Neural progenitor cell (in vitro differentiated cells): ENCODE results near the gene ALKBH4. TPM values are rescaled to one million over a fixed set of nuclear protein-coding genes. Genes with fewer than 3 reads are reported as not detected.

Experiments
- DNase-seq: peaks from one replicate; pipeline ENCODE4 v3.0.0-alpha.2; 2016; ENCODE audit warnings: low spot score
- H2AFZ ChIP-seq: fragments of 200-600 bp; sonication (generic); replicated peaks from 2 replicates; pipeline ENCODE4 v1.6.1; 2016; ENCODE audit warnings: antibody characterized with exemption
- H3F3A ChIP-seq: fragments of 200-600 bp; sonication (generic); 2 replicates; pipeline ENCODE4 v1.6.1; 2016; ENCODE audit warnings: antibody characterized with exemption, low read depth
- H3K27ac ChIP-seq: fragments of 200-600 bp; sonication (generic); 2 replicates; pipeline ENCODE4 v1.5.1; 2016; ENCODE audit warnings: mild to moderate bottlenecking
- H3K27me3 ChIP-seq: fragments of 200-600 bp; sonication (generic); 2 replicates; pipeline ENCODE4 v1.6.1; 2016; ENCODE audit warnings: mild to moderate bottlenecking, moderate library complexity
- H3K36me3 ChIP-seq: fragments of 200-600 bp; sonication (generic); 2 replicates; pipeline ENCODE4 v1.5.1; 2016
- H3K4me1 ChIP-seq: fragments of 200-600 bp; sonication (generic); 2 replicates; pipeline ENCODE4 v1.6.1; 2016; ENCODE audit warnings: mixed run types
- H3K4me2 ChIP-seq: fragments of 200-600 bp; sonication (generic); 2 replicates; pipeline ENCODE4 v1.6.1; 2016
- H3K4me3 ChIP-seq: fragments of 200-600 bp; sonication (generic); 2 replicates; pipeline ENCODE4 v1.5.1; 2016
- H3K79me2 ChIP-seq: fragments of 200-600 bp; sonication (generic); 2 replicates; pipeline ENCODE4 v1.6.1; 2016; ENCODE audit warnings: low read depth
- H3K9ac ChIP-seq: fragments of 200-600 bp; sonication (generic); 2 replicates; pipeline ENCODE4 v1.6.1; 2016
- H3K9me3 ChIP-seq: fragments of 200-600 bp; sonication (generic); 2 replicates; pipeline ENCODE4 v1.5.1; 2016; ENCODE audit warnings: low read depth
- H4K20me1 ChIP-seq: fragments of 200-600 bp; sonication (generic); 2 replicates; pipeline ENCODE4 v1.6.1; 2016; ENCODE audit warnings: low read depth
- H3K27ac Mint-ChIP-seq: 3 replicates; pipeline ENCODE4 v1.8.0; 2021; ENCODE audit warnings: mixed read lengths
- H3K27me3 Mint-ChIP-seq: 2 replicates; pipeline ENCODE4 v1.8.0; 2022; ENCODE audit warnings: low read depth, mild to moderate bottlenecking, inconsistent platforms, moderate library complexity, mixed read lengths; ENCODE audit not compliant: insufficient read depth
- H3K36me3 Mint-ChIP-seq: 3 replicates; pipeline ENCODE4 v1.8.0; 2021; ENCODE audit warnings: mixed read lengths
- H3K4me1 Mint-ChIP-seq: 3 replicates; pipeline ENCODE4 v1.8.0; 2021; ENCODE audit warnings: mixed read lengths
- H3K4me3 Mint-ChIP-seq: 3 replicates; pipeline ENCODE4 v1.8.0; 2021; ENCODE audit warnings: mild to moderate bottlenecking, moderate library complexity, mixed read lengths
- H3K9me3 Mint-ChIP-seq: 3 replicates; pipeline ENCODE4 v1.8.0; 2020; ENCODE audit warnings: mixed read lengths
- CTCF ChIP-seq: fragments of 200-600 bp; sonication (generic); IDR thresholded peaks from 2 replicates; pipeline ENCODE4 v1.5.1; 2017; ENCODE audit warnings: antibody characterized with exemption, mild to moderate bottlenecking
- EZH2 ChIP-seq: fragments of 200-600 bp; sonication (generic); IDR thresholded peaks from 2 replicates; pipeline ENCODE4 v1.6.1; 2017; ENCODE audit warnings: antibody characterized with exemption, mild to moderate bottlenecking, moderate library complexity
- EZH2phosphoT487 ChIP-seq: fragments of 200-600 bp; sonication (generic); IDR thresholded peaks from 2 replicates; pipeline ENCODE4 v1.6.1; 2017; ENCODE audit warnings: antibody characterized with exemption
- total RNA-seq: library from RNA; depleted of rRNA; stranded (reverse); fragments of >200 nt; gene quantifications from 2 replicates; pipeline ENCODE4 v1.2.3, GENCODE V29; 2015; ENCODE audit warnings: low replicate concordance

Gene ALKBH4
- total RNA-seq, 1 donor from 2014 or later = 6.5 TPM

DNA sequence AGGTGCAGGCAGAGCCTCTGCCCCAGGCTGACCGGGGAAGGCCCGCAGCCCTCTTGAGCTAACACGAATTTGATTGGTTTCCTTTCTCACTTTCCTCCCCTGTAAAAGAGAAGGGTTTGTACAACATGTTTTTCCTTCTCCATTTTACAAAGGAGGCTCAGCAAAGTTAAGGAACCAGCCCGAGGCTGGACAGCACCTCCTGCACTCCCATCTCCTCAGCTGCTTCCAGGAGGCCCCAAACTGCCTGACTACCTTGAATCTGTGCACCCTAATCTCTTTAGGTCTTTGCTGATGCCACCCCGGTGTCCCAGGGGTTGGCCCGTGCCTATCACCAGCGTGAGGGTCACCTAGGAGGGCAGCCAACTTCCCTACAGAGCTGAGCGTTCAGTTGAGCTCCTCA is 4.2 kb downstream of the ALKBH4 start:
- Histone ChIP-seq H4K20me1 (no peaks in the 10 kb centered on the region), H3K4me2 (no peak overlapping the region), H3K27me3 (no peaks in the 10 kb centered on the region), H3K9me3 (no peaks in the 10 kb centered on the region), H3K9ac (no peak overlapping the region), H3K4me1 (no peaks in the 10 kb centered on the region), H3K4me3 (no peak overlapping the region), H3K79me2 (peaks cover 23% of the 10 kb centered on the region), H3K27ac (no peak overlapping the region), H3K36me3 (no peaks in the 10 kb centered on the region), H2AFZ (no peak overlapping the region), H3F3A (no peaks in the 10 kb centered on the region)
- no peak for DNase-seq
- H3K36me3 Mint-ChIP-seq = peaks cover 2% of the 10 kb centered on the region
- peak overlapping the region; percentile 24 for H3K27ac Mint-ChIP-seq
- H3K4me3 Mint-ChIP-seq = no peak overlapping the region
- TF ChIP-seq CTCF (no peak), EZH2 (no peak), EZH2phosphoT487 (no peak)
- H3K9me3 Mint-ChIP-seq = no peaks in the 10 kb centered on the region
- H3K4me1 Mint-ChIP-seq = peaks cover 11% of the 10 kb centered on the region
- H3K27me3 Mint-ChIP-seq = peaks cover 6% of the 10 kb centered on the region

DNA sequence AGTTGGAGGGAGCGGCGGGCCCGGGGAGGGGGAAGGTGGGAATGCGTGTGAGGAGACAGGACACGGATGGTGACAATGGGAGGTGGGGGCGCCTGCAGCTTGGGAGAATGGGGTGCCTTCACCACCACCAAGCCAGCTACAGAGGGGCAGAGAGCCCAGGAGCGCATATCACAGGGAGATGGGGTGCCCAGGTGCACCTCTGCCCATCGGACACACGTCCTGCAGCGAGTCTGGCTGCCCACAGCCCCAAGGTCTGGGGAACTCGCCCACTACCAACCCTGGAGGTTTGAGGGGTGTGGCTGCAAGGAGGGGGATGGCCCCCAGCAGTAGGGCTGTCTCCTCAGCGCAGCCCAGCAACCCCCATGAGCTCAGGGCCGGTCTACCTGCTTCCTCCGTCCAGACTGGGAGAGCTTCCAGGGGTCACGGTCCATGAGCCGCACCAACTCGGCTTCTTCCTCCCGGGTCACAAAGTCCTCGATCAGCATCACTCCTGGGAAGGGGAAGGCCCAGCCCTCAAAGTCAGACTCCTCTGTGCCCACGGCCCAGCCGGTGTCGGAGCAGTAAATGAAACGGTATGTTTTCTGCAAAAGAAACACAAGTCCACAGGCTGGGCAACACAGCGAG is 5.3 kb downstream of the ALKBH4 start:
- no peaks in the 10 kb centered on the region for H3K4me1 ChIP-seq
- no peaks in the 10 kb centered on the region for H3K9me3 Mint-ChIP-seq
- H3K9ac ChIP-seq = no peak overlapping the region
- no peaks in the 10 kb centered on the region for H3K9me3 ChIP-seq
- H3K27me3 ChIP-seq = no peaks in the 10 kb centered on the region
- peaks cover 2% of the 10 kb centered on the region for H3K36me3 Mint-ChIP-seq
- TF ChIP-seq EZH2 (no peak), EZH2phosphoT487 (no peak), CTCF (no peak)
- H2AFZ ChIP-seq = no peak overlapping the region
- no peaks in the 10 kb centered on the region for H3K36me3 ChIP-seq
- no peak overlapping the region for H3K4me2 ChIP-seq
- H3K4me3 ChIP-seq = no peak overlapping the region
- peaks cover 6% of the 10 kb centered on the region for H3K27me3 Mint-ChIP-seq
- DNase-seq = no peak
- H4K20me1 ChIP-seq = no peaks in the 10 kb centered on the region
- peaks cover 21% of the 10 kb centered on the region for H3K79me2 ChIP-seq
- no peak overlapping the region for H3K27ac ChIP-seq
- no peak overlapping the region for H3K4me3 Mint-ChIP-seq
- H3K27ac Mint-ChIP-seq = no peak overlapping the region
- no peaks in the 10 kb centered on the region for H3F3A ChIP-seq
- peaks cover 11% of the 10 kb centered on the region for H3K4me1 Mint-ChIP-seq

DNA sequence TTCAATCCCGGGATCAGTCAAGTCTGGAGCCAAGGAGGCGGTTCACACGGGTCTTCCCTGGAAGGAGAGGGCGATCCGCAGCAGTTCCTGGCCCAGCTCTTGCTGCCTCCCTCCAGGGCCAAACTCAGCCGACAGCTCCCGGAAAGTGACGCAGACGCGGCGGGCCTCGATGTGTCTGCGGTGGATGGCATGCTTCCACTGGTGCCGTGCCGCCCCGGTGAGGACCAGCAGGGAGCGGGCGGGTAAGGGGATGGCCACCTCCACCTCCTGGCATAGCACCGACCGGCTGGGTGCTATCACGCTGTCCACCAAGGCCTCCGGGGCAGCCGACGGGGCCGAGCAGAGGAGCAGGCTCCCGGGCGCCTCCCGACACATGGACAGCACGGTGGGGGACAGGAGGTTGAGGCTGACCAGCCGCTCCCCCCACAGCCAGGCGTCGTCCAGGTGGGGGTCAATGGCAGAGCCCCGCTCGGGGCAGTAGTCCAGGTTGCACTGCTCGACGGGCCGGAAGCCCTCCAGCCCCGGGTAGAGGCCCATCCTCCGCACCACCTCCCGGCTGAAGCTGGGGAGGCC is 7.2 kb downstream of the ALKBH4 start:
- peaks cover 8% of the 10 kb centered on the region for H3K27me3 Mint-ChIP-seq
- H3K4me2 ChIP-seq = no peak overlapping the region
- TF ChIP-seq CTCF = no peak
- TF ChIP-seq EZH2phosphoT487 = no peak
- no peak for TF ChIP-seq EZH2
- H3K9me3 Mint-ChIP-seq = no peaks in the 10 kb centered on the region
- H3K9ac ChIP-seq = no peak overlapping the region
- no peaks in the 10 kb centered on the region for H3K36me3 ChIP-seq
- no peak overlapping the region for H3K27ac Mint-ChIP-seq
- H2AFZ ChIP-seq = no peak overlapping the region
- no peak overlapping the region for H3K4me3 Mint-ChIP-seq
- peaks cover 2% of the 10 kb centered on the region for H3K36me3 Mint-ChIP-seq
- H3K4me1 Mint-ChIP-seq = peaks cover 2% of the 10 kb centered on the region
- no peaks in the 10 kb centered on the region for H3K27me3 ChIP-seq
- H3K4me3 ChIP-seq = no peak overlapping the region
- no peak for DNase-seq
- H3K9me3 ChIP-seq = no peaks in the 10 kb centered on the region
- H3K79me2 ChIP-seq = peaks cover 4% of the 10 kb centered on the region
- no peaks in the 10 kb centered on the region for H3K4me1 ChIP-seq
- H4K20me1 ChIP-seq = no peaks in the 10 kb centered on the region
- no peak overlapping the region for H3K27ac ChIP-seq
- peaks cover 1% of the 10 kb centered on the region for H3F3A ChIP-seq
